ENCODE results near the gene ATG16L2.
A peak's percentile ranks its signal among the peaks of the same experiment; 100 is the strongest.

ATG16L2 gene

DNA sequence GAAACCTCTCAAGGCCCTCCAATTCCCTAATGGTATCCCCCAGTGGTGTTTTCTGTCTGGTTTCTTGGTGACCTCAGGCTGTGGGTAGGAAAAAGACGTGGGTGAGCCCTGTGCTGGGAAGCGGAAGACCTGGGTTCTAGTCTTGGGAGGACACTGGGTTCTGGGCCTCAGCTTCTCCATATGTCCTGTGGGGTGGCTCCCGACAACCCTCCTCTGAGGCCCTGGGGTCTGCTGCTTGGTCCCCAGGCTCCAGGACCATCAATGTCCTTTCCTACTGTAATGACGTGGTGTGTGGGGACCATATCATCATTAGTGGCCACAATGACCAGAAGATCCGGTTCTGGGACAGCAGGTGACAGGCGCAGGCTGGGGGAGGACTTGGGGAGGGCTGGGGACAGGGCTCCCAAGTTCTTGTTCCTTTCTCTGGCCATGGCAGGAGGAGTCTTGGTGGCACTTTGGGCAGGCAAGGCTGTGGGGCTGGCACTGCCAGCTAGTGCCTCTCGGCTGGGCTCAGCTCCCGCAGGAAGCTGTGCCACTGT lies 12.8 kb downstream of the ATG16L2 start:
- DNase-seq = no peak

DNA sequence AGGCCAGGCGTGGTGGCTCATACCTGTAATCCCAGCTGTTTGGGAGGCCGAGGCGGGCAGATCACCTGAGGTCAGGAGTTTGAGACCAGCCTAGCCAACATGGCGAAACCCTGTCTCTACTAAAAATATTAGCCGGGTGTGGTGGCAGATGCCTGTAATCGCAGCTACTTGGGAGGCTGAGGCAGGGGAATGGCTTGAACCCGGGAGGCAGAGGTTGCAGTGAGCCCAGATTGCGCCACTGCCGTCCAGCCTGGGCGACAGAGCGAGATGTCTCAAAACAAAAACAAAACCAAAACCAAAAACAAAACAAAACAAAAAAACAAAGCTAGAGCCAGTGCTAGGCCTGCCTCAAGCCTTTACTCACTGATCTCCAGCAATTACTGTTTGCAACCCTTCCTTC lies 13.4 kb downstream of the ATG16L2 start:
- peak; percentile 44 for DNase-seq

DNA sequence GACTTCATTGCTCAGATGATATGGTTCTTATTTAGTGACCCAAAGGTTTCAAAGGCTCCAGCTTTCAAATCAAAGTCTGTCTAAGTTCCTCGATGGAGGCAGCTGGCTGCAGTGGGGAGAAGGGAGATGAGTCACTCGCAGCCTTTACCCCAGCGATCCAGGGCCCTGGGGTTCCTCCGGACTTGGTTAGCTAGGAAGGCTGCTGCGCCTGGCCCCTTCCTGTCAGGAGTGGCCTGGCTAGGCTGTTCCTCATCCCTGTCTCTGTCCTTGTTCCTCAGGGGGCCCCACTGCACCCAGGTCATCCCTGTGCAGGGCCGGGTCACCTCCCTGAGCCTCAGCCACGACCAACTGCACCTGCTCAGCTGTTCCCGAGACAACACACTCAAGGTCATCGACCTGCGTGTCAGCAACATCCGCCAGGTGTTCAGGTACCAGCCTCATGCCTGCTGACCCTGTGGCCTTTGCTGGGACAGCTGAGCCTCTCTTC lies 13.9 kb downstream of the ATG16L2 start:
- DNase-seq = no peak

DNA sequence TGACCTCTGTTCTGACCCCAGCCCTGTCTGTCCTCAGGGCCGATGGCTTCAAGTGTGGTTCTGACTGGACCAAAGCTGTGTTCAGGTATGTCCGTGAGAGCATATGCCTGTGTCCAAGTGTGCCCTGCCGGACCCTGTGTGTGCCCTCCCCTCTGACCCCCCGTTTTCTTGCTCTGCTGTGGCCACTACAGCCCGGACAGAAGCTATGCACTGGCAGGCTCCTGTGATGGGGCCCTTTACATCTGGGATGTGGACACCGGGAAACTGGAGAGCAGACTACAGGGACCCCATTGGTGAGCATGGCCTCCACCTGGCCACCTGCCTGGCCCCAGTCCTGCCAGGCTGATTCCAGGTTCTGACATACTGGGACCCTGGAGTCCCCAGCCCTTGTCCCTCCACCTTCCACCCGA lies 14.5 kb downstream of the ATG16L2 start:
- no peak for DNase-seq

DNA sequence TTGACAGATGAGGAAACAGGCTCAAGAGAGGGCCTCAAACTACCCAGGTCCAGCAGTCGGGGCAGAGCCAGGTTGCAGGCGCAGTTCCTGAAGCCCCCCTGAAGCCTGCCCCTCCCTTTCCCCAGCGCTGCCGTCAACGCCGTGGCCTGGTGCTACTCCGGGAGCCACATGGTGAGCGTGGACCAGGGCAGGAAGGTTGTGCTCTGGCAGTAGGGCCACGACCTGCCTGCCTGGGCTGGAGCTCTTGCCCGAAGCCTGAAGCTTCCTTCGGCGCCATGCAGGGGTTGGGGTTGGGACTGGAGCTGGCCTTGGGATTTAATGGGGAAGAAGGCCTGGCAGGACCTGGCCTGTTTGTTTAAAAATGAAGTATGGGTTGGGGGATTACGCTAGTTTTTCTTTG lies 15.0 kb downstream of the ATG16L2 start:
- no peak for DNase-seq

DNA sequence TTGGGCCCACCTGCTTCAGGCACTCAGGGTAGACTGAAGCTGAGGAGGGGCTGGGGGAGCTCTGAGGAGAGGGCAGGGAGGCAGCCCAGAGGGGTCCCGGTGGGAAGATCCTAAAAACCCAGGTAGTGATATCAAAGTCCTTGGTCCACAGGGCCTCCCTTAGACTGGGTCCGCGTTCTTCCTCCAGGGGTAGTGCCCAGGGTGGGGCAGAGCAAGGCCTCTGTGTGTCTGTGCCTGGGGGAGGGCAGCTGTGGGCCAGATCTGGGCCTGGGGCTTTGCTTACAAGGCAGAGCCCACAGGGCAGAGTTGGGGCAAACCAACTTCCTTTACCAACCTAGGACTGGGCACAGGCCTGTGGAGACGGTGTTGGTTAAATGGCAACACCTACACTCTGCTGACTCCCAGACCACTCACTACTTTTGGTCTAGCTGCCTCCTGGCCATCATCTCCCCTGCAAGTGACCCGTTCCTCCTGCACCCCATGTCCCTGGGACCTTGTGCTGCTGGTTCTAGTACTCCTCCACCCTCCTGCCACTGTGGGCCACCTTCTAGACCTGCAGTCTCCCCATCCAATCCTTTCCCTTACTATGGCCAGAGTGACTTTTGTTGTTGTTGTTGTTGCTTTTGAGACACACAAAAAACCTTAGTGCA lies 15.8 kb downstream of the ATG16L2 start:
- no peak for DNase-seq

DNA sequence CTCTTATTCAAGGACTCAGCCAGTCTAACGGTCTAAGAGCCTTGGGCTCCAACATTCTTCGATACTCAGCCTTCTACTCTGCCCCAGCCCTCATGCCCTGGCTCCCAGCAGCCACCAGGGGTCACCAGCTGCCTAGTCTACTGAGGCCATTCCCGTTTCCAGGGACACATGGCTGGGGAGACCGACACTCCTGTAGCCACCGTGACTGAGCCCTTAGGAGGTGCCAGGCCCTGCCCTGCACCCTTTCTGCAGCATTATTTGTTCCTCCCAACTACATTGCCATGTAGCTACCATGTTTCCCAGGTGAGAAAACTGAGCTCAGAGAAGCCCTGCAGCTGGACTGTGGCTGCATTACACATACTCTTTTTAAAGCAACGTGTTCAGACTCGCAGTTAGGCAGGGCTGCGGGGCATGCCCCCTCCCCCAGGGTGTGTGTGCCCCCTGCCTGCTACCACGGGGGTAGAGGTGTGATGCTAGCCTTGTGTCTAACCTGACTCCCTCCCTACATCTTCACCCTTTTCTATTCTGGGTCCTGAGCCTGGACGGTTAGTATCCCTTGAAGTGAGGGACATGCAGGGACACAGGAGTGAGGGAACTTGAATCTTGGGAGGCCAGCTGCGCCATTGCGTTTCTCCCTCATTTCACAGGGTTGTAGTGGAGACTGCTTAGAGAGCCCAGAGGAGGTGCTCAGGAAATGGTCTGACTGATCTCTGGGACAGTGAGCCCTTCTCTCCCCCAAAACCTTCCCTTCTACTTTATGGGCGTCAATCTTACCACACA lies 17.5 kb downstream of the ATG16L2 start:
- peak; percentile 44 for DNase-seq

DNA sequence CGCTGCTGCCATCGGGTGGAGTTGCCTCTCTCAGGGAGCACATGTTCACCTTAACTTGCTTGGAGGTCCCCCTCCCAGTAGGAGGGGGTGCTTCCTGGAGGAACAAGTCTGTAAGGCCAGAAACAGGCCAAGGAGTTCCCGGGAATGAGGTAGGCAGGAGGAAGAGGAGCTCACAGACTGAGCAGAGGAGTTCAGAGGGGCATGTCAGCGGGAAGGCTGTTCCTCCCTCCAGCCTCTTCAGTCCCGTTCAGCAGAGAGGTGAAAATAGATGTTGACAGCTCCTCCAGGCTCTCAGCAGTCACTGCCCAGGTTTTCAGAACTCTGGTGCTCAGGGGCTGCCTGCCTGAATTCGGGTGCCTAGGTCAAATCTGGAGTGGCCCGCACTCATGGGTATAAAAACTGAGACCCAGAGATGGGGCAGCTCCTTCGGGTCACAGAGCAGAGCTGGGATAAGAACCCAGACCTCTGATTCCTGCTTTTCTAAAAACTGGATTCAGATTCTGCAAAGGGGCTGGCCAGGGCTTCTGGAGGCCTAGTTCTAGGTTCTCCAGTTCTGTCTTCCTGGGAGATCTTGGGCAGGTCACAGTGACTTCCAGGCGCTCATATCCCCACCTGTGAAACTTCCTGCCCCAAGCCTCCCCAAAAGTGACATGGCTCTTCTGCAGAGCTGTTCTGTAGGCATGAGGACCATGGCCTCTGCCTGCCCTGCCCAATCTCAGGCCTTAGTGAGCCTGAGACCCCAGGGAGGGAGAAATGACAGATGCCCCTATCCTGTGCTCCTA lies 18.3 kb downstream of the ATG16L2 start:
- DNase-seq = no peak

DNA sequence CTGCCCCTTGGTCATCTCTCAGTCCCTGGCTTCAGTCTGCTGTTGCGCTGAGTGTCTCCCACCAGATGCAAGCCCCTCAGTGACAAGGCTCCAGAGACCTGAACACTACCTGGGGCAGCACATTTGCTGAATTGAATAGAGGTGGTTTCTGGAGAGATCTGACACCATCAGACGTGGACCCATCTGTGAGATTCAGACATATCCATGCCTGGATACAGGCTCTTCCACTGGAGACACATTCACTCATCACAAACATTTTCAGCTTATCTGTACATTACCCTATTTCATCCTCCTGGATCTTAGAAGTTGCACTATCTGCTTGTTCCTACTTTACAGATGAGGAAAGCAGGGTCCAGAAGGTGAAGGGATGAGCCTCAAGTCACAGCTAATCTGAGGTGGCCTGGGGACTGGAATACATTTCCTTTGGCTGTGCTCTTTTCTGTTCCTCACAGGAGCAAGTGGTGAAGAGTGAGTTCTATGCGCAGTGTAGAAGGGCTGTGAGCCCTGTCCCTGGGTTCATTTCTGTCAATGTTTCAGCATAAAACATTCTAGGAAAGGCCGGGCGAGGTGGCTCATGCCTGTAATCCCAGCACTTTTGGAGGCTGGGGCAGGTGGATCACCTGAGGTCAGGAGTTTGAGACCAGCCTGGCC lies 19.0 kb downstream of the ATG16L2 start:
- DNase-seq = no peak

DNA sequence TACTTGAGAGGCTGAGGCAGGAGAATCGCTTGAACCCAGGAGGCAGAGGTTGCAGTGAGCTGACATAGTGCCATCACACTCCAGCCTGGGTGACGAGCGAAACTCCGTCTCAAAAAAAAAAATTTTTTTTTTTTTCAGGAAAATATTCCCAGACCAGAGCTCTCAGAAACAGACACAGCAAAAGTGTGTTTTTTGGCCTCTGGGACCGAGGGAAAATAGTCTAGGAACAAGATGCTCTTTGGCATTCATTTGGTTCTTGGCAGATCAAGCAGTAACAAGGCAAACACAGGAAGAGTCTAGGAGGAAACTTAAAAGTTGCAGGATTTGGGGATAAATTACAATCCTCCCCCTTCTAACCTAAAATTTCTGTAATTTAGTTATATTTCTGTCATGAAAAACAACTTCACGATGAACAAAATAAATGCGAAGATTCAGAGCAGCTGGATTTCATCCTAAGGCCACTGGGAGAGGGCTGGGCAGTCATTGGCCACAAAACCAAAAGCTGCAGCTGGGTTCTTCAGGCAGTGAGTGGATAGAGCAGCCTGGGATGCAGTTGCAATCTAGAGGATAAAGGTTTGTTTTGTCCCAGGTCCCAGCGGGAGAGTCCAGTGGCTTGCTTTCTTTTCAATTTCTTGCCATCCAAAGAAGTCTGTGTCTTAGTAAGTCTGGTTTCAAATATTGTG lies 19.7 kb downstream of the ATG16L2 start:
- DNase-seq = no peak

DNA sequence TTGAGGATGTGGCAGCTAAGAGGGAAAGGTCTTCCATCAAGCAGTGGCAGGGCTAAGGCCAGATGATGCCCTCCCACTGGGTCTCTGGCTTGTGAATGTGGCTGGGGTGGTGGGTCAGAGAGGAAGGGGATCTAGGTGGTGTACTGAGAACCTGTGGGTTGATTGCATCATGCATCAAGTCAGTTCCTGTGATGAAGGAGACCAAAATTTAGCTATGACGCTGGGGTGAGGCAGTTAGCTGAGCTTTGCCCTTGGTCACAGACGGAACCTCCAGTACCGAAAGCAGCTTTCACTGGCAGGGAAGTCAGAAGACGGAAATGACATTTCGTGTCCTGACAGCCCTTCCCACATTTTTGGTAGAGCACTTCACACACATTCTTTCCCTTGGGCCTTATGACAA lies 20.7 kb downstream of the ATG16L2 start:
- DNase-seq = no peak

DNA sequence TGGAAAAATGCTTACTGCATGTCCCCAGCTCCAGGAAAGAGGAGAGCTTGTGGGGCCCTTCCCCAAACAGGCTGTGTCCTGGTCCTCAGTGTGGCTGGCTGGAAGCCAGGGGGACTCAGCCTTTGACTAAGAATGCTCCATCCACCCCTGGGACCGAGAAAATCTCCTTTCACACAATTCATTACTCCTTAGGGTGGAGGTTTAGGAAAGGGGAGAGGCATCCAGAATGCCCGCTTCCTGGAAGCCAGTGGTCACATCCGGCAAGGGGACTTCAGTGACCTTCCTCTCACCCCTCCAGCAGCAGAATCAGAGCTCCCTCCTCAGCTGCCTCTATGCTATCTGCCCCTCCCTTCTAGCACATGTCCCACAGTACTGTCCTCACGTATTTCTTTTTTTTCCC lies 21.9 kb downstream of the ATG16L2 start:
- DNase-seq = no peak

DNA sequence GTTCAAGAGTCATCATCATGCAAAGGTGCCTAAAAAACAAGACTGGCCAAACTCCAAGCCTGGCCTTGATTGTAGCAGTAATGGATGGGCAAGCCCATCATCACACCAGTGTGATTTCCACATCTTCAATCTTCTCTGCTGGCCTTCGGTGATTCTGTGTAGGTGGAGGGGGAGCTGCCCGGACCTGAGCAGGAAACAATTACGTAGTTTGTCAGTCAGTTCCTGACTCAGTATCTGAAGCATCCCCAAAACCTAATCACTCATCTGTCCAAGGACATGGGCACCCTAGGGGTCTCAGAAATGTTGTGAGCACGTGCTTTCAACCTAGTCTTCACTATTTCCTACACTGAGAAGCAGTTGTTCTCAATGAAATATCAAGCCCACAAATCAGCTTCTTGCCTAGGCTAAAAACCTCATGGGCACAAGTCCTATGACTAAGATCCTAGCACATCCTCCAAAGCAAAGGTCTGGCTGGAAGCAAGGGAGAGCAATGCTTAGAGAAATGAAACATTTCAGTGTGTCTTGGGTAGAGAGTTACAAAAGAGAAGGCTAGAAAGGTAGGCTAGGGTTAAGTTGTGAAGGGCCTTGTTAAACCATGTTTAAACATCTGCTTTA lies 24.6 kb downstream of the ATG16L2 start:
- DNase-seq = no peak

DNA sequence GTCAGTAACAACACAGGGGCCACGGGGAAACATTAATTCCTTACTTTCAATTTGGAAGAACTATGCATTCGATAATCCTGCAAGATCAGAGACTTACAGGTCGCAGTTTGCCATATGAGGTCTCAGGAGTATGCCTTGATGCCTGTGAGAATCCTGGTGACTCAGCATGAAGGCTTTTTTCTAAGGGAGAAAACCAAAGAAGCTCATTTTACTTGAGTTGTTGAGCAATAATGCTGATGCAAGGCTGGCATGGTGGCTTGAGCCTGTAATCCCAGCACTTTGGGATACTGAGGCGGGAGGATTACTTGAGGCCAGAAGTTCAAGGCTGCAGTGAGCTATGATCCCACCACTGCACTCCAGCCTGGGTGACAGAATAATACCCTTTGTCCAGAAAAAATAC lies 26.6 kb downstream of the ATG16L2 start:
- DNase-seq = no peak

DNA sequence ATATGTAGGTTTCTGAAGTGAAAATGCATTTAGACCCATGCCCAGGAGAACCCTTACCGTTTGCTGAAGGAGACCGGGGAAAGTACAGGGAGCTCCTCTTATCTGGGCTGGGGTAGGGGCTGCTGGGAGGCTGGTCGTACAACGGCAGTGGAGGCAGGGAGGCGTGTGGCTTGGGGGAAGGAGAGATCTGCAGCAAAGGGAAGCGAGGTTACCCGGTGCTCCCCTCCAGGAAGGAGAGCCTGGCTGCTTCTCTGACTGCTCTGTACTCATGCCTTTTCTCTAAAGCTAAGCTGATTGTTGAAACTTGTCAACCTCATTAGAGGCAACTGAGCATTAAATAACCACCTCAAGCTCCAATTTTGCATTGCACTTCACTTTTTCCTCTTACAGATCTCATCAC lies 27.2 kb downstream of the ATG16L2 start:
- DNase-seq = no peak

DNA sequence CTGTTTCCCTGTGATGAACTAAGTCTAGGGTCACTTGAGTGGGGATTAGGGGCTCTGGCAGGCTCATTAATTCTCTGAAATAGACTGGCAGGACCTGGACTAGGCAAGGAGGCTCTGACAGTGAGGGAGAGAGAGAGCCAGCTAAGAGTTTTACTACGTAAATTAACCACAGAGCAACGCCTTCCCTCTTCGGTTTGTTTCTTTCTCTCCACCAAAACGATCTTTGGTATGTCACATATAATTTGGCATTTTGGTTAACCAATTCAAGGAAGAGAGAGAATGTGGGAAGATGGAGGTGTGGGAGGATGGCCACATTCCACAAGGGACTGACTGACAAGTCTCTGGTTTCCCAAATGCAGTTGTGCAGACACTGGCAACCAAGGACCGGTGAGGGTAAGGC lies 27.9 kb downstream of the ATG16L2 start:
- DNase-seq = no peak

DNA sequence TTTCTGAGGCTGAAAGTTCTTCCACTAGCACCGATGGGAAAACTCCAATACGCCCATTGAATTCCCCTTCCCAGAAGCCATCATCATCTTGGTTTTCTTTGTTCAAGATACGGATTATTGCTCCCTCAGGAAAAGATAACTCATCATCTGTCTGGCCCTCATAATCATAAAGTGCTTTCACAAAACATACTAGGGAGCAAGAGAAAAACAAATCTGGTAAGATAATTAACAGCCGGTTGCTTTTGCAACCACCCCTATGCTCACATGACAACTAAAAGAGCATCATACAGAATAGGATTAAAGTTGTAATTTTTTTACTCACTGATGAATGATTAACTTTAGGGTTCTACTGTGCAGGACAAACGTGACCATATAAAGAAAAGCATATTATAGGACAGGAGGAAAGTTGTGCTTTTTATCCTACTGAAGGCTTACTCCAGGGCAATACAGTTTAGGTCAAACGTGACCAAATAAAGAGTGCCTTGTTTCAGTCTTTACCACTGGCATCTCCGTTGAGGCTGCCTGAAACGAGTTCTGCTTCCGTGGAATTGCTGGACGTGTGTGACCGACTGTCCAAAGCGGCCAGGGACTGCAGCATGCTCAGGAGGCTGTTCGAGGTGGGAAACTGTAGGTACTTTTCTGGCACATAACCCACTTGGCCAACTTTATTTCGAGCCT lies 28.6 kb downstream of the ATG16L2 start:
- DNase-seq = no peak

DNA sequence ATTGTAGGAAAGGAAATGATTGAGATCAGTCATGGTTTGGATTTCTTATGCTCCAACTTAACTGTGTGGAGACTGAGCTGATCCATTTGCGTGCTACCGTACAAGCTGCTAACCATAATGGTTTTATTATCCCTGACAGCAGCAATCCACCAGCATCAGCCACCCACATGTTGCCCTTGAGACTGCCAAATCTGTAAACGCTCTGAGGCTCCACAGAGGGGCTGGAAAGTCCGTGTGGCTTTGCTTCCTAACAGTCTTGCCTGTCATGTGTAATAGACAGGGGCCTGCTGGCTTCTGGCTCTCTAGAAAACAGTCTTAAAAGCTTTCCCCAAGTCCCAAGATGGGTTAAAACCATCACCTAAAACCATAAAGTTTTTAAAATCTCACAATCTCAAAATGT lies 30.1 kb downstream of the ATG16L2 start:
- DNase-seq = no peak

DNA sequence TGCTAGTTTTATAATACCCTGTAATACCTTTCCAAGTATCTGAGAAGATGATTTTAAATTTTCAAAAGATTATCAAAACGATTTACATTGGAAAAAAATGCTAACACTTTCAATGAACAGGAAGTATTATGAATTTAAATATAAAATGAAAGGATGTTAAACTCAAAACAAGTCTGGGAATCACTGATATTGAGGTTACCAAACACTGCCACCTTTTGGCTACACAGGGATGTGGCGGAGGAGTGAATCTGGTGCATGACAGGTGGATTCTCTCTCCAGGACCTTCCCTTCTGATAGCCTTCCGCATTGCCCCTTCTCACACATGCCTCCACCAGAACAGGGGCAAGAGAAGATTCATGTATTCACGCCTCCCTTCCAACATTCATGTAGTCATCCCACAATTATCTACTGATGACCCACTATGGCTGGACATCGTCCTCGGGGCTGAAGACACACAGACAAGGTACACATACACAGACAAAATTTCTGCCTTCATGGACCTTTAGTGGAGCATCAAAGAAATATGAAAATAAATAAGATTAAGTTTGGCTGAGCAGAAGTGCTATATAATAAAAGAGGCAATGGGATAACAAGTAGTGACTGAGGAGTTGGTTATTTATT lies 34.7 kb downstream of the ATG16L2 start:
- DNase-seq = peak; percentile 48

DNA sequence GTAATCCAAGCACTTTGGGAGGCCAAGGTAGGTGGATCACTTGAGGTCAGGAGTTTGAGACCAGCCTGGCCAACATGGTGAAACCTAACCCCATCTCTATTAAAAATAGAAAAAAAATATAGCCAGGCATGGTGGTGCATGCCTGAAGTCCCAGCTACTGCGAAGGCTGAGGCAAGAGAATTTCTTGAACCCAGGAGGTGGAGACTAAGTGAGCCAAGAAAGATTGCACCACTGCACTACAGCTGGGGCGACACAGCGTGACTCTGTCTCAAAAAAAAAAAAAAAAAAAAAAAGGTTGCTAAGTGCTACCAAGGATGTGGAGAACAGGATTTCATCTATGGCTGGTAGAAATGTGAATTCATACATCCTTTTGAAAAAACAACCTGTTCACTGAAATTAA lies 36.6 kb downstream of the ATG16L2 start:
- no peak for DNase-seq

DNA sequence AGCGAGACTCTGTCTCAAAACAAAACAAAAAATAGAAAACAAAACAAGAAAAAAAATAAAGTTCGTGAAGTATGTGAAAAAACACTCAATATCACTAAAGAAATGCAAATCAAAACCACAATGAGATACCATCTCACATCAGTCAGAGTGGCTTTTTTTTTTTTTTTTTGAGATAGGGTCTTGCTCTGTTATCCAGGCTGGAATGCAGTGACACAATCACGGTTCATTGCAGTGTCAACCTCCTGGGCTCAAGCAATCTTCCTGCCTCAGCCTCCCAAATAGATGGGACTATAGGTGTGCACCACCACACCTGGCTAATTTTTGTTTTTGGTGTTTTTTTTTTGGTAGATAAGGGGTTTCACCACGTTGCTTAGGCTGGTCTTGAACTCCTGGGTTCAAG lies 37.5 kb downstream of the ATG16L2 start:
- no peak for DNase-seq
